Duodenal mucosa (tissue), 2 donors: ENCODE measurements around the gene CD44.

ENCODE experiments used
- H3K27ac ChIP-seq: one replicate; pipeline ENCODE4 v1.7.0; 2013; ENCODE audit warnings: low read depth, low read length
- H3K27me3 ChIP-seq, 2 donors: one replicate each; pipeline ENCODE4 v1.7.0; 2013; ENCODE audit warnings: low read length in 2 of 2, control low read depth in 1 of 2; ENCODE audit not compliant: insufficient read depth in 2 of 2, control insufficient read depth in 1 of 2
- H3K36me3 ChIP-seq, 2 donors: one replicate each; pipeline ENCODE4 v1.7.0; 2013; ENCODE audit warnings: low read length in 2 of 2, control low read depth in 1 of 2; ENCODE audit not compliant: insufficient read depth in 2 of 2, control insufficient read depth in 1 of 2
- H3K4me1 ChIP-seq, 2 donors: one replicate each; pipeline ENCODE4 v1.7.0; 2013; ENCODE audit warnings: low read length in 2 of 2, control low read depth in 1 of 2; ENCODE audit not compliant: insufficient read depth in 2 of 2, control insufficient read depth in 1 of 2
- H3K4me3 ChIP-seq, 2 donors: one replicate each; pipeline ENCODE4 v1.7.0; 2013; ENCODE audit warnings: low read length in 2 of 2, low read depth in 1 of 2
- H3K9ac ChIP-seq, 2 donors: one replicate each; pipeline ENCODE4 v1.7.0; 2013; ENCODE audit warnings: low read length in 2 of 2, low read depth in 1 of 2
- H3K9me3 ChIP-seq, 2 donors: one replicate each; pipeline ENCODE4 v1.7.0; 2013; ENCODE audit warnings: low read length in 2 of 2, control low read depth in 1 of 2; ENCODE audit not compliant: control insufficient read depth in 1 of 2

Gene CD44

GRCh38 chr11:35138058-35138457 is 913 bp upstream of the CD44 start:
- no peaks in the 10 kb centered on the region for H3K27me3 ChIP-seq
- H3K9me3 ChIP-seq = no peaks in the 10 kb centered on the region
- no peak overlapping the region for H3K27ac ChIP-seq
- H3K4me3 ChIP-seq = peak overlapping the region; percentile 90 to 94
- H3K9ac ChIP-seq = peak overlapping the region in 1 of 2 donors; percentile 82
- H3K36me3 ChIP-seq = no peaks in the 10 kb centered on the region
- H3K4me1 ChIP-seq = peaks cover 41% of the 10 kb centered on the region in 2 donors

- Histone ChIP-seq H3K4me1 (peaks cover 46% of the 10 kb centered on the region in 2 donors), H3K27ac (peak overlapping the region; percentile 42), H3K27me3 (no peaks in the 10 kb centered on the region), H3K9me3 (no peaks in the 10 kb centered on the region), H3K4me3 (peak overlapping the region; percentile 90 to 94), H3K36me3 (no peaks in the 10 kb centered on the region), H3K9ac (peak overlapping the region; percentile 82 to 88)
These were observed 397 bp upstream of the CD44 start for GRCh38 chr11:35138606-35138942.

DNA sequence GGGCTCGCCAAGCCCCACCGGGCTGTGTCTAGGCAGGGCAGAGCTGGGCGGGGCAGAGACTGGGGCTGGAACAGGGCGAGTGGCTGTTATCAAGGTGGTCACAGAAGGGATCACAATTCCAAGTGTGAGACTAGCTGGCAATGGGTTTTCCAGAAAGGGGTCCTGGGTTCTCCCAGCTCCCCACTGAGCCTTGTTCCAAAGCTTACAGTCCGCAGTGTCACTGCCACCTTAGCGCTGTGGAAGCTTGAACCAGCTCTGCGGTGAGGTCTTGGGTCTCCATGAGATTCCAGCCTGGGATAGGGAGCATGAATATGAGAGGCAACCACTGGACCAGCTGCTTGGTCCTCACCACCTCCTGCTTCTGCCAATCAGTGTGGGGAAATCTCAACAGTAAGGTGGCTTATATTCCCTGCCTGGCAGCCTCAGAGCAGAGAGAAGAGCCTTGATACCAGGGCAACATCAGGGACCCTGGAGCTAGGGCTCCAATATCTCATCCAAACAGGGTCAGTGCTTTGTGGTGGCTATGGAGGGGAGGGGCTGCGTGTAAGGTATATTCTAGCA is 831 bp downstream of the CD44 start:
- Histone ChIP-seq H3K4me3 (peak overlapping the region; percentile 90 to 94), H3K36me3 (no peaks in the 10 kb centered on the region), H3K9ac (peak overlapping the region; percentile 82 to 88), H3K27ac (peak overlapping the region; percentile 87), H3K9me3 (no peaks in the 10 kb centered on the region), H3K27me3 (no peaks in the 10 kb centered on the region), H3K4me1 (peaks cover 58 to 59% of the 10 kb centered on the region in 2 donors)

- no peaks in the 10 kb centered on the region for H3K36me3 ChIP-seq
- no peaks in the 10 kb centered on the region for H3K27me3 ChIP-seq
- peak overlapping the region; percentile 82 to 88 for H3K9ac ChIP-seq
- H3K27ac ChIP-seq = peak overlapping the region; percentile 0
- peaks cover 70 to 71% of the 10 kb centered on the region in 2 donors for H3K4me1 ChIP-seq
- peak overlapping the region; percentile 90 to 94 for H3K4me3 ChIP-seq
- H3K9me3 ChIP-seq = no peaks in the 10 kb centered on the region
These were observed 2.1 kb downstream of the CD44 start for GRCh38 chr11:35141071-35141470.

- Histone ChIP-seq H3K4me1 (peaks cover 74 to 76% of the 10 kb centered on the region in 2 donors), H3K36me3 (no peaks in the 10 kb centered on the region), H3K27me3 (no peaks in the 10 kb centered on the region), H3K9me3 (no peaks in the 10 kb centered on the region), H3K27ac (peak overlapping the region; percentile 0), H3K9ac (peak overlapping the region; percentile 82 to 88), H3K4me3 (peak overlapping the region; percentile 90 to 94)
These were observed 2.6 kb downstream of the CD44 start for GRCh38 chr11:35141571-35141971.

- no peak overlapping the region for H3K9ac ChIP-seq
- peaks cover 77 to 81% of the 10 kb centered on the region in 2 donors for H3K4me1 ChIP-seq
- H3K4me3 ChIP-seq = no peak overlapping the region
- H3K36me3 ChIP-seq = no peaks in the 10 kb centered on the region
- H3K27ac ChIP-seq = no peak overlapping the region
- H3K27me3 ChIP-seq = no peaks in the 10 kb centered on the region
- no peaks in the 10 kb centered on the region for H3K9me3 ChIP-seq
These were observed 3.6 kb downstream of the CD44 start for GRCh38 chr11:35142481-35143075.

GRCh38 chr11:35143297-35144135 is 4.5 kb downstream of the CD44 start:
- Histone ChIP-seq H3K27ac (peak overlapping the region; percentile 14), H3K4me3 (peak overlapping the region; percentile 30 to 40), H3K36me3 (no peaks in the 10 kb centered on the region), H3K9ac (peak overlapping the region; percentile 9 to 26), H3K9me3 (no peaks in the 10 kb centered on the region), H3K4me1 (peaks cover 71 to 72% of the 10 kb centered on the region in 2 donors), H3K27me3 (no peaks in the 10 kb centered on the region)

DNA sequence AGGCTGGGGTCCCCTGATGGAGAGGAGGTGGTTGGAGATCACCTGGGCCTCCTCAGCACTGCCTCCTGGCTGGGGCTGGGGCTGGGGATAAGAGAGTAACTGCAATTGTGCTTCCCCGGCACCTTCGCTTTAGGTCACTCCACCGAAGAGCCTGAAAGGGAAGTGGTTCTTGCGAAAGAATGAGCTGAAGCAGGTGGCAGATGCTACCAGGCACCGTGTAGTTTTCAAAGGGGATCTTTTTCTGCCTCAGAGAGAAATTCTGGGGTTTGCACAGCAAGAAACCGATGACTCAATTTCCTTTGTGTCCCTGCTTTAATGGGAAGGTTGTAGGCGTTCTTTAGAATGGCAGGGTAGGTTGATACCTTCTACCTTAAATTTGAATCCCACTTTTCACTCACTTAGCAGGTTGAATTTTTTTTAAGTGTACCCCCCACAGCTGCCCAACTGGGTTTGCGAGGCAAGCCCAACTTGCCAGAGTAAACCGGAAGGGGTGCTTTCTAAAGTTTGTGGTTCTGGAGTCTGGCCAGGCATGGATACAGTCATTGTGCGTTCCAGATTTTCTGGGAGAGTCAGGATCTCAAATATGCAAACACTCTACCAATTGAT is 5.3 kb downstream of the CD44 start:
- Histone ChIP-seq H3K27me3 (no peaks in the 10 kb centered on the region), H3K9ac (peak overlapping the region; percentile 9 to 26), H3K9me3 (no peaks in the 10 kb centered on the region), H3K4me1 (peaks cover 70 to 73% of the 10 kb centered on the region in 2 donors), H3K4me3 (peak overlapping the region; percentile 30 to 40), H3K27ac (peak overlapping the region; percentile 14), H3K36me3 (no peaks in the 10 kb centered on the region)

DNA sequence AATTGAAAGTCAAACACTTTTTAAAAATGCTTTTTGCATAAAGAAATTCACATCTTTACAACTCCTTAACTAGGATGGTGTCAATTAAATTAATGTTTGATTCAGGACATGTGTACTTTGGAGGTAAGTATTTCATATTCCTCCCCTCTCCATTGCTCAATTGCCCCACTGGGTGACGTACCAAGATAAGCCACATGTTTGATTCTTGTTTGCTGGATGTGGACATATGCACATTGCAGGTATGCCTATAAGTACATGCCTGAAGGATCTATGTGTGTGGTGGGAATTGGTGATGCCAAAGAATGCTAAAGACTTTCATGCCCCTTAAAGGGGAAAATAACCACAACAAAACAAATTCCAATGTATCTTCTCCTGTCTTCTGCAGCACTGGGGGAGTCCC is 5.8 kb downstream of the CD44 start:
- Histone ChIP-seq H3K27me3 (no peaks in the 10 kb centered on the region), H3K9me3 (no peaks in the 10 kb centered on the region), H3K36me3 (no peaks in the 10 kb centered on the region), H3K9ac (no peak overlapping the region), H3K4me1 (peaks cover 69 to 76% of the 10 kb centered on the region in 2 donors), H3K4me3 (peak overlapping the region; percentile 5 to 19), H3K27ac (no peak overlapping the region)

GRCh38 chr11:35145271-35145670 is 6.3 kb downstream of the CD44 start:
- Histone ChIP-seq H3K36me3 (no peaks in the 10 kb centered on the region), H3K4me3 (peak overlapping the region in 1 of 2 donors; percentile 21), H3K4me1 (peaks cover 65 to 78% of the 10 kb centered on the region in 2 donors), H3K9ac (no peak overlapping the region), H3K9me3 (no peaks in the 10 kb centered on the region), H3K27ac (no peak overlapping the region), H3K27me3 (no peaks in the 10 kb centered on the region)
